H1 (cell line): ENCODE measurements around the gene MRPS30. TPM values are rescaled to one million over a fixed set of nuclear protein-coding genes. Genes with fewer than 3 reads are reported as not detected.

ENCODE experiments used
- CTCF ChIA-PET: fragments of 300-600 bp; sonication (Branson Sonifier 250); formaldehyde crosslinking; loops from one replicate; lab custom pipeline; 2021; ENCODE audit not compliant: partially characterized antibody; lab: Charles Lee
- POLR2A ChIA-PET: fragments of 300-600 bp; sonication (Branson Sonifier 250); formaldehyde crosslinking; loops from one replicate; lab custom pipeline; 2021; ENCODE audit warnings: inconsistent platforms; ENCODE audit not compliant: partially characterized antibody; lab: Charles Lee
- DNase-seq, 2 experiments: peaks; one replicate each; pipeline versions ENCODE4 v3.0.0 to v3.0.0-alpha.2; 2010 to 2022; ENCODE audit warnings: low spot score in 2 of 2, low read depth in 1 of 2, mixed read lengths in 1 of 2
- FAIRE-seq: peaks from 2 replicates; lab custom pipeline; 2011; peaks lifted over from hg19 to GRCh38; lab: Jason Lieb, UNC
- H2AFZ ChIP-seq: 2 replicates; pipeline ENCODE4 v1.8.1; 2012; ENCODE audit warnings: low read length, inconsistent platforms
- H2AK5ac ChIP-seq: 2 replicates; pipeline ENCODE4 v1.6.1; 2013; ENCODE audit warnings: low read depth, low read length
- H2BK120ac ChIP-seq: replicated peaks from 2 replicates; pipeline ENCODE3; 2013; ENCODE audit warnings: low read depth, low read length, inconsistent platforms
- H2BK12ac ChIP-seq: 2 replicates; pipeline ENCODE4 v1.6.1; 2013; ENCODE audit warnings: low read depth, low read length
- H2BK15ac ChIP-seq: 2 replicates; pipeline ENCODE4 v1.6.1; 2013; ENCODE audit warnings: low read length
- H2BK20ac ChIP-seq: 2 replicates; pipeline ENCODE4 v1.6.1; 2013; ENCODE audit warnings: low read length
- H2BK5ac ChIP-seq: 2 replicates; pipeline ENCODE4 v1.6.1; 2013; ENCODE audit warnings: low read depth, low read length
- H3K14ac ChIP-seq: 2 replicates; pipeline ENCODE4 v1.6.1; 2013; ENCODE audit warnings: inconsistent platforms; ENCODE audit not compliant: insufficient read length
- H3K18ac ChIP-seq: 2 replicates; pipeline ENCODE4 v1.6.1; 2013; ENCODE audit warnings: low read length; ENCODE audit errors: extremely low read depth
- H3K23ac ChIP-seq: 2 replicates; pipeline ENCODE4 v1.6.1; 2013; ENCODE audit warnings: inconsistent platforms; ENCODE audit not compliant: insufficient read length
- H3K23me2 ChIP-seq: 2 replicates; pipeline ENCODE4 v1.6.1; 2013; ENCODE audit warnings: low read depth, low read length
- H3K27ac ChIP-seq: 2 replicates; pipeline ENCODE4 v1.6.1; 2011; ENCODE audit warnings: low read depth, low read length, inconsistent platforms
- H3K27me3 ChIP-seq, 4 experiments: replicated peaks in 1 of 4; 1 replicate in 1 of 4; 2 replicates in 3 of 4; pipeline versions ENCODE4 v1.6.1 to v1.8.1; 2011 to 2013; ENCODE audit warnings: low read length in 3 of 4, mild to moderate bottlenecking in 3 of 4, inconsistent platforms in 2 of 4, mixed read lengths in 2 of 4, moderate library complexity in 1 of 4; ENCODE audit not compliant: control insufficient read depth in 3 of 4, insufficient read depth in 3 of 4; ENCODE audit errors: extremely low read depth in 1 of 4
- H3K36me3 ChIP-seq, 4 experiments: 2 replicates each; pipeline versions ENCODE4 v1.6.1 to v1.8.1; 2011 to 2013; ENCODE audit warnings: mild to moderate bottlenecking in 4 of 4, low read length in 3 of 4, moderate library complexity in 2 of 4, control low read depth in 1 of 4, inconsistent platforms in 1 of 4; ENCODE audit not compliant: insufficient read depth in 4 of 4, control insufficient read depth in 2 of 4
- H3K4ac ChIP-seq: replicated peaks from 2 replicates; pipeline ENCODE3; 2013; ENCODE audit warnings: low read length, low read depth, mixed read lengths, inconsistent platforms; ENCODE audit not compliant: insufficient read length
- H3K4me1 ChIP-seq, 4 experiments: replicated peaks in 1 of 4; 1 replicate in 1 of 4; 2 replicates in 3 of 4; pipeline versions ENCODE4 v1.6.1 to v1.8.1; 2011 to 2013; ENCODE audit warnings: low read length in 3 of 4, inconsistent platforms in 2 of 4, mixed read lengths in 1 of 4; ENCODE audit not compliant: insufficient read depth in 4 of 4, control insufficient read depth in 3 of 4
- H3K4me2 ChIP-seq, 2 experiments: 2 replicates each; pipeline versions ENCODE4 v1.6.1 to v1.8.1; 2011 to 2013; ENCODE audit warnings: low read depth in 2 of 2, low read length in 2 of 2, control low read depth in 1 of 2, inconsistent platforms in 1 of 2, mild to moderate bottlenecking in 1 of 2; ENCODE audit not compliant: insufficient read depth in 1 of 2
- H3K4me3 ChIP-seq, 4 experiments: fragments of 200-600, 300-600 bp in 1 of 4; sonication (generic), shearing (Covaris generic), sonication (Bioruptor Twin) in 1 of 4; 2 replicates each; pipeline versions ENCODE4 v1.5.1 to v1.8.1; 2011 to 2016; ENCODE audit warnings: low read length in 4 of 4, low read depth in 3 of 4, control low read depth in 2 of 4, inconsistent platforms in 2 of 4, mild to moderate bottlenecking in 2 of 4, mixed read lengths in 1 of 4, moderate library complexity in 1 of 4; ENCODE audit not compliant: insufficient read depth in 2 of 4; ENCODE audit errors: extremely low read depth in 1 of 4
- H3K56ac ChIP-seq: replicated peaks from 2 replicates; pipeline ENCODE3; 2013; ENCODE audit warnings: low read depth, mild to moderate bottlenecking, mixed read lengths, low read length, inconsistent platforms; ENCODE audit not compliant: insufficient read length
- H3K79me1 ChIP-seq: 2 replicates; pipeline ENCODE4 v1.6.1; 2013; ENCODE audit warnings: low read depth, low read length, control low read depth
- H3K79me2 ChIP-seq, 2 experiments: 2 replicates each; pipeline versions ENCODE4 v1.6.1 to v1.8.1; 2012 to 2013; ENCODE audit warnings: low read length in 2 of 2, mild to moderate bottlenecking in 2 of 2, inconsistent platforms in 1 of 2; ENCODE audit not compliant: insufficient read depth in 2 of 2, control insufficient read depth in 1 of 2
- H3K9ac ChIP-seq, 4 experiments: replicated peaks in 1 of 4; 1 replicate in 1 of 4; 2 replicates in 3 of 4; pipeline versions ENCODE4 v1.6.1 to v1.8.1; 2011 to 2013; ENCODE audit warnings: low read depth in 3 of 4, low read length in 3 of 4, control low read depth in 2 of 4, mild to moderate bottlenecking in 2 of 4, moderate library complexity in 2 of 4, inconsistent platforms in 1 of 4; ENCODE audit errors: extremely low read depth in 1 of 4
- H3K9me3 ChIP-seq, 2 experiments: 2 replicates each; pipeline versions ENCODE4 v1.6.1 to v1.8.1; 2012 to 2013; ENCODE audit warnings: mild to moderate bottlenecking in 2 of 2, moderate library complexity in 2 of 2, control low read depth in 1 of 2, inconsistent platforms in 1 of 2, low read depth in 1 of 2, low read length in 1 of 2, mixed read lengths in 1 of 2; ENCODE audit not compliant: insufficient read depth in 2 of 2
- H4K20me1 ChIP-seq, 2 experiments: replicated peaks in 1 of 2; 2 replicates each; pipeline versions ENCODE3 to v1.8.1; 2011 to 2013; ENCODE audit warnings: inconsistent platforms in 2 of 2, low read length in 2 of 2, mild to moderate bottlenecking in 1 of 2; ENCODE audit not compliant: insufficient read depth in 2 of 2, control insufficient read depth in 1 of 2
- H4K5ac ChIP-seq: 2 replicates; pipeline ENCODE4 v1.6.1; 2013; ENCODE audit warnings: low read length, low read depth, mixed read lengths, inconsistent platforms; ENCODE audit not compliant: insufficient read length
- H4K8ac ChIP-seq: 2 replicates; pipeline ENCODE4 v1.8.0; 2013; ENCODE audit warnings: mild to moderate bottlenecking, moderate library complexity, low read length, inconsistent platforms; ENCODE audit not compliant: insufficient read depth; ENCODE audit errors: extremely low read depth
- H4K91ac ChIP-seq: replicated peaks from 2 replicates; pipeline ENCODE3; 2013; ENCODE audit warnings: low read length, mixed read lengths, inconsistent platforms; ENCODE audit not compliant: insufficient read length
- ASH2L ChIP-seq: fragments of 200-600, 300-600 bp; sonication (generic); IDR thresholded peaks from one replicate; pipeline ENCODE4 v1.7.1; 2017; ENCODE audit warnings: low read length
- BACH1 ChIP-seq: IDR thresholded peaks from 2 replicates; pipeline ENCODE4 v1.6.1; 2012; ENCODE audit warnings: low read length, improper control_type of control experiment
- CTBP2 ChIP-seq: IDR thresholded peaks from 2 replicates; pipeline ENCODE4 v1.7.0; 2011; ENCODE audit warnings: borderline replicate concordance, mild to moderate bottlenecking, moderate library complexity, mixed read lengths, low read length; ENCODE audit not compliant: insufficient read depth, insufficient read length
- KDM4A ChIP-seq: IDR thresholded peaks from one replicate; pipeline ENCODE4 v1.7.1; 2012; ENCODE audit warnings: low read depth, mild to moderate bottlenecking, moderate library complexity, low read length, inconsistent platforms; ENCODE audit not compliant: severe bottlenecking
- MAFK ChIP-seq: IDR thresholded peaks from 2 replicates; pipeline ENCODE4 v1.6.1; 2012; ENCODE audit warnings: low read depth, mild to moderate bottlenecking, improper control_type of control experiment, low read length
- PHF8 ChIP-seq: fragments of 200-600 bp; sonication (generic); conservative IDR thresholded peaks from 2 replicates; pipeline ENCODE4 v1.7.1; 2012; ENCODE audit warnings: low read depth, mild to moderate bottlenecking, inconsistent platforms, low read length, moderate library complexity
- RFX5 ChIP-seq: IDR thresholded peaks from 2 replicates; pipeline ENCODE4 v1.6.1; 2011; ENCODE audit warnings: low read depth, low read length, improper control_type of control experiment, borderline replicate concordance
- SP1 ChIP-seq: IDR thresholded peaks from 2 replicates; pipeline ENCODE4 v1.6.1; 2011; ENCODE audit warnings: low read depth, low read length
- SP4 ChIP-seq: IDR thresholded peaks from 2 replicates; pipeline ENCODE4 v1.6.1; 2012; ENCODE audit warnings: low read length, inconsistent platforms
- TAF1 ChIP-seq: IDR thresholded peaks from 2 replicates; pipeline ENCODE4 v1.6.1; 2011; ENCODE audit warnings: mild to moderate bottlenecking, low read depth, low read length
- TBP ChIP-seq: IDR thresholded peaks from 2 replicates; pipeline ENCODE4 v1.6.1; 2011; ENCODE audit warnings: low read depth, low read length, improper control_type of control experiment
- whole genome bisulfite sequencing, 2 experiments: shearing (Covaris generic) in 1 of 2; methylation state at CpG; one replicate each; pipeline versions ENCODE4 v1.1.6 to v1.1.7; 2013 to 2015; ENCODE audit warnings: low lambda C conversion rate in 2 of 2, mixed read lengths in 2 of 2, inconsistent platforms in 1 of 2, low coverage in 1 of 2, missing lambda C conversion rate in 1 of 2; ENCODE audit not compliant: insufficient replicate concordance in 2 of 2, insufficient coverage in 1 of 2, insufficient read length in 1 of 2; ENCODE audit errors: extremely low coverage in 1 of 2, missing lambda C conversion rate in 1 of 2; 5-methylcytosine and 5-hydroxymethylcytosine counted together
- polyA plus RNA-seq, 7 experiments: library from polyadenylated mRNA; depleted of rRNA in 3 of 7; stranded (reverse) in 5 of 7; unstranded in 2 of 7; fragments of >200 nt in 5 of 7; fragments of 200-250 nt in 2 of 7; gene quantifications; 1 replicate in 5 of 7; 2 replicates in 1 of 7; 4 replicates in 1 of 7; pipeline versions ENCODE4 v1.2.1 to v1.2.3, GENCODE V29; 2011 to 2013; ENCODE audit warnings: missing spikeins in 2 of 7, mixed read lengths in 2 of 7
- total RNA-seq: library from RNA; stranded (reverse); fragmentation: NEBNext Ultra II Directional; extraction: Animal tissue kit (Norgen Biotek cat#: 25700); gene quantifications from 2 replicates; pipeline ENCODE4 v1.2.1, GENCODE V29; 2021
- TF ChIP-seq, protein P1 (sequence below): IDR thresholded peaks from 2 replicates; pipeline ENCODE4 v1.6.1; 2012; ENCODE audit warnings: inconsistent platforms

MRPS30 gene
- total and polyA plus RNA-seq, 2 of the 8 experiments (the other 6 are each of a cell fraction or from before 2014, with no cell fraction given), result 61.9 to 85.2 TPM

DNA sequence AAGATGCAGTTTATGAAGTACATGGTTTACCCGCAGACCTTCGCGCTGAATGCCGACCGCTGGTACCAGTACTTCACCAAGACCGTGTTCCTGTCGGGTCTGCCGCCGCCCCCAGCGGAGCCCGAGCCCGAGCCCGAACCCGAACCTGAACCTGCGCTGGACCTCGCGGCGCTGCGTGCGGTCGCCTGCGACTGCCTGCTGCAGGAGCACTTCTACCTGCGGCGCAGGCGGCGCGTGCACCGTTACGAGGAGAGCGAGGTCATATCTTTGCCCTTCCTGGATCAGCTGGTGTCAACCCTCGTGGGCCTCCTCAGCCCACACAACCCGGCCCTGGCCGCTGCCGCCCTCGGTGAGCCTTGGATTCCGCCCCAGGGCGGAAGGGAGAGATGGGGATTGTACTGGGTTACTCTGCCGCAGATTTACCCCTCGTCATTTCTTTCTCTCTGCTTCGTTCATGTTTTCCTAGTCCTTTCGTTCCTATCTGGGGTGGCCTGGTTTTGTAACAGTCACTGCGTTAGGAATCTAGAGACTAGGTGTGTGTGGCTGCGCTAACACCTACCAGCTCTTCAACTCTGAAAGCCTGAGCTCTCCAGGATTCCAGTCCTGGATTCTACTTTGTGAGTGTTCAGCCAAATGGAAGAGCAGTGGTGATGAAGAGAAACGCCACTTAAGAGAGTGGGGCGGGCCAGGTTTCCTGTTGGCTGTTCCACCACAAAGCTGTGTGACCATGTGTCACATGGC lies 638 bp downstream of the MRPS30 start:
- no peaks in the 10 kb centered on the region for H3K27me3 ChIP-seq
- peak overlapping the region; percentile 95 for H2BK5ac ChIP-seq
- POLR2A ChIA-PET, result interaction anchor here (0.5 to 1.8 kb wide), 3 partner anchors 14 to 219 kb away, joined by 3 to 6 read pairs (median 3); no protein-coding TSS in a partner anchor
- peak overlapping the region; percentile 71 for H2BK12ac ChIP-seq
- CTCF ChIA-PET, result interaction anchor here (0.7 kb wide), 1 partner anchor 206 kb away, joined by 4 read pairs; no protein-coding TSS in a partner anchor
- H2AFZ ChIP-seq, result peak overlapping the region; percentile 74; the same call in 1 of the 2 replicates
- H3K4me3 ChIP-seq, result peak overlapping the region; percentile 94 to 97 (median 95)
- no peak for DNase-seq
- peak overlapping the region; percentile 77 to 85 for H3K4me2 ChIP-seq
- 1% methylated on average over 38 of the region's 45 CpGs; no CpG with 5 or more reads in 1 of the 2 experiments for WGBS, 2 experiments
- no peak overlapping the region for H2BK15ac ChIP-seq
- H4K20me1 ChIP-seq, result peaks cover 5 to 9% of the 10 kb centered on the region in 2 experiments
- H3K56ac ChIP-seq, result peak overlapping the region; percentile 90
- peak overlapping the region; percentile 98 for H3K27ac ChIP-seq
- H3K23ac ChIP-seq, result no peak overlapping the region
- H3K4me1 ChIP-seq, result no peaks in the 10 kb centered on the region
- H2BK20ac ChIP-seq, result no peak overlapping the region
- no peaks in the 10 kb centered on the region for H3K9me3 ChIP-seq
- FAIRE-seq, result peak; percentile 39
- peaks cover 2 to 30% (median 19%) of the 10 kb centered on the region in 4 experiments; a peak in 7 of 8 replicates for H3K36me3 ChIP-seq
- peak overlapping the region; percentile 92 for H4K91ac ChIP-seq
- H3K79me2 ChIP-seq, result peaks cover 16 to 59% of the 10 kb centered on the region in 2 experiments
- peak overlapping the region; percentile 79 for H4K5ac ChIP-seq
- H3K18ac ChIP-seq, result peak overlapping the region; percentile 95
- peak overlapping the region; percentile 90 for H3K4ac ChIP-seq
- H3K9ac ChIP-seq, result peak overlapping the region; percentile 97 to 100 (median 99)
- peak overlapping the region; percentile 100; the same call in 1 of the 2 replicates for H4K8ac ChIP-seq
- H2AK5ac ChIP-seq, result no peak overlapping the region
- no peak overlapping the region for H2BK120ac ChIP-seq
- H3K23me2 ChIP-seq, result no peaks in the 10 kb centered on the region; the same call in 1 of the 2 replicates
- no peaks in the 10 kb centered on the region; the same call in 1 of the 2 replicates for H3K79me1 ChIP-seq
- no peak overlapping the region for H3K14ac ChIP-seq
- TF ChIP-seq PHF8, result peak; percentile 50
- TF ChIP-seq MAFK, result no peak
- TF ChIP-seq ASH2L, result peak; percentile 91
- TF ChIP-seq, protein P1, sequence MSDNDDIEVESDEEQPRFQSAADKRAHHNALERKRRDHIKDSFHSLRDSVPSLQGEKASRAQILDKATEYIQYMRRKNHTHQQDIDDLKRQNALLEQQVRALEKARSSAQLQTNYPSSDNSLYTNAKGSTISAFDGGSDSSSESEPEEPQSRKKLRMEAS, result peak; percentile 64; the same call in 1 of the 2 replicates
- no peak for TF ChIP-seq SP4
- peak; percentile 56; the same call in 1 of the 2 replicates for TF ChIP-seq TAF1
- TF ChIP-seq CTBP2, result no peak
- no peak for TF ChIP-seq RFX5
- TF ChIP-seq BACH1, result no peak
- TF ChIP-seq TBP, result peak; percentile 12; the same call in 1 of the 2 replicates
- no peak for TF ChIP-seq SP1
- TF ChIP-seq KDM4A, result peak; percentile 19
